ENCODE measurements around the gene CSTF2T.
"Not testable (repeated sequence)": the region's sequence is repeated elsewhere in the genome, so short reads cannot be mapped to it uniquely, and the experiment has no call there.

The CSTF2T gene

GRCh38 chr10:51689536-51689935, 9.9 kb downstream of the CSTF2T start:
- H3K27me3 ChIP-seq (ENCODE audit: control insufficient read depth, insufficient read depth, low read length): no peaks in the 10 kb centered on the region
- H3K9ac ChIP-seq (ENCODE audit: low read length): no peak overlapping the region
- H3K4me1 ChIP-seq (ENCODE audit: control insufficient read depth, insufficient read depth, low read length): no peaks in the 10 kb centered on the region
- H3K36me3 ChIP-seq (ENCODE audit: control insufficient read depth, insufficient read depth, low read length): no peaks in the 10 kb centered on the region
- no peaks in the 10 kb centered on the region for H3K9me3 ChIP-seq (ENCODE audit: control insufficient read depth, low read length)
- H3K4me3 ChIP-seq (ENCODE audit: low read length): no peak overlapping the region

- H3K4me3 ChIP-seq (ENCODE audit: low read length); H3K36me3 ChIP-seq (ENCODE audit: control insufficient read depth, insufficient read depth, low read length); H3K9me3 ChIP-seq (ENCODE audit: control insufficient read depth, low read length); H3K4me1 ChIP-seq (ENCODE audit: control insufficient read depth, insufficient read depth, low read length); H3K9ac ChIP-seq (ENCODE audit: low read length); H3K27me3 ChIP-seq (ENCODE audit: control insufficient read depth, insufficient read depth, low read length): not testable (repeated sequence)
These were observed 10.6 kb downstream of the CSTF2T start for GRCh38 chr10:51688826-51689225.

- Histone ChIP-seq H3K9me3 (ENCODE audit: control insufficient read depth, low read length) (no peaks in the 10 kb centered on the region), H3K4me3 (ENCODE audit: low read length) (no peak overlapping the region), H3K9ac (ENCODE audit: low read length) (no peak overlapping the region), H3K36me3 (ENCODE audit: control insufficient read depth, insufficient read depth, low read length) (no peaks in the 10 kb centered on the region), H3K4me1 (ENCODE audit: control insufficient read depth, insufficient read depth, low read length) (peaks cover 9% of the 10 kb centered on the region), H3K27me3 (ENCODE audit: control insufficient read depth, insufficient read depth, low read length) (no peaks in the 10 kb centered on the region)
These were observed 12.1 kb downstream of the CSTF2T start for GRCh38 chr10:51687296-51687695.

- no peaks in the 10 kb centered on the region for H3K27me3 ChIP-seq (ENCODE audit: control insufficient read depth, insufficient read depth, low read length)
These were observed 13.6 kb downstream of the CSTF2T start for GRCh38 chr10:51685768-51686167.

GRCh38 chr10:51683031-51683691, 16.2 kb downstream of the CSTF2T start:
- Histone ChIP-seq H3K9me3 (ENCODE audit: control insufficient read depth, low read length) (no peaks in the 10 kb centered on the region), H3K27me3 (ENCODE audit: control insufficient read depth, insufficient read depth, low read length) (no peaks in the 10 kb centered on the region), H3K36me3 (ENCODE audit: control insufficient read depth, insufficient read depth, low read length) (no peaks in the 10 kb centered on the region), H3K4me3 (ENCODE audit: low read length) (no peak overlapping the region), H3K9ac (ENCODE audit: low read length) (no peak overlapping the region), H3K4me1 (ENCODE audit: control insufficient read depth, insufficient read depth, low read length) (peaks cover 18% of the 10 kb centered on the region)

More at GRCh38 chr10:51685768-51686167, 13.6 kb downstream of the CSTF2T start:
- Histone ChIP-seq H3K9ac (ENCODE audit: low read length) (no peak overlapping the region), H3K4me3 (ENCODE audit: low read length) (no peak overlapping the region), H3K4me1 (ENCODE audit: control insufficient read depth, insufficient read depth, low read length) (peaks cover 14% of the 10 kb centered on the region), H3K9me3 (ENCODE audit: control insufficient read depth, low read length) (no peaks in the 10 kb centered on the region), H3K36me3 (ENCODE audit: control insufficient read depth, insufficient read depth, low read length) (no peaks in the 10 kb centered on the region)

- no peaks in the 10 kb centered on the region for H3K36me3 ChIP-seq (ENCODE audit: control insufficient read depth, insufficient read depth, low read length)
- H3K4me3 ChIP-seq (ENCODE audit: low read length): no peak overlapping the region
- no peak overlapping the region for H3K9ac ChIP-seq (ENCODE audit: low read length)
- H3K27me3 ChIP-seq (ENCODE audit: control insufficient read depth, insufficient read depth, low read length): no peaks in the 10 kb centered on the region
- no peaks in the 10 kb centered on the region for H3K9me3 ChIP-seq (ENCODE audit: control insufficient read depth, low read length)
- peaks cover 18% of the 10 kb centered on the region for H3K4me1 ChIP-seq (ENCODE audit: control insufficient read depth, insufficient read depth, low read length)
These were observed 19.6 kb downstream of the CSTF2T start for GRCh38 chr10:51679841-51680240.

- Histone ChIP-seq H3K27me3 (ENCODE audit: control insufficient read depth, insufficient read depth, low read length) (no peaks in the 10 kb centered on the region), H3K9me3 (ENCODE audit: control insufficient read depth, low read length) (no peaks in the 10 kb centered on the region), H3K9ac (ENCODE audit: low read length) (no peak overlapping the region), H3K4me1 (ENCODE audit: control insufficient read depth, insufficient read depth, low read length) (no peaks in the 10 kb centered on the region), H3K4me3 (ENCODE audit: low read length) (no peak overlapping the region), H3K36me3 (ENCODE audit: control insufficient read depth, insufficient read depth, low read length) (no peaks in the 10 kb centered on the region)
These were observed 24.3 kb downstream of the CSTF2T start for GRCh38 chr10:51675088-51675487.

- H3K36me3 ChIP-seq (ENCODE audit: control insufficient read depth, insufficient read depth, low read length): no peaks in the 10 kb centered on the region
- H3K4me1 ChIP-seq (ENCODE audit: control insufficient read depth, insufficient read depth, low read length): no peaks in the 10 kb centered on the region
- no peak overlapping the region for H3K9ac ChIP-seq (ENCODE audit: low read length)
- H3K4me3 ChIP-seq (ENCODE audit: low read length): no peak overlapping the region
- no peaks in the 10 kb centered on the region for H3K27me3 ChIP-seq (ENCODE audit: control insufficient read depth, insufficient read depth, low read length)
- H3K9me3 ChIP-seq (ENCODE audit: control insufficient read depth, low read length): no peaks in the 10 kb centered on the region
These were observed 27.3 kb downstream of the CSTF2T start for GRCh38 chr10:51672039-51672535.

GRCh38 chr10:51669041-51669440, 30.4 kb downstream of the CSTF2T start:
- no peaks in the 10 kb centered on the region for H3K9me3 ChIP-seq (ENCODE audit: control insufficient read depth, low read length)
- no peaks in the 10 kb centered on the region for H3K27me3 ChIP-seq (ENCODE audit: control insufficient read depth, insufficient read depth, low read length)
- H3K9ac ChIP-seq (ENCODE audit: low read length): no peak overlapping the region
- H3K4me1 ChIP-seq (ENCODE audit: control insufficient read depth, insufficient read depth, low read length): no peaks in the 10 kb centered on the region
- no peaks in the 10 kb centered on the region for H3K36me3 ChIP-seq (ENCODE audit: control insufficient read depth, insufficient read depth, low read length)
- H3K4me3 ChIP-seq (ENCODE audit: low read length): no peak overlapping the region

- Histone ChIP-seq H3K36me3 (ENCODE audit: control insufficient read depth, insufficient read depth, low read length) (no peaks in the 10 kb centered on the region), H3K9ac (ENCODE audit: low read length) (no peak overlapping the region), H3K27me3 (ENCODE audit: control insufficient read depth, insufficient read depth, low read length) (no peaks in the 10 kb centered on the region), H3K4me3 (ENCODE audit: low read length) (no peak overlapping the region), H3K4me1 (ENCODE audit: control insufficient read depth, insufficient read depth, low read length) (no peaks in the 10 kb centered on the region), H3K9me3 (ENCODE audit: control insufficient read depth, low read length) (no peaks in the 10 kb centered on the region)
These were observed 31.1 kb downstream of the CSTF2T start for GRCh38 chr10:51668336-51668689.

GRCh38 chr10:51667678-51668335, 31.6 kb downstream of the CSTF2T start:
- Histone ChIP-seq H3K9ac (ENCODE audit: low read length) (no peak overlapping the region), H3K9me3 (ENCODE audit: control insufficient read depth, low read length) (no peaks in the 10 kb centered on the region), H3K36me3 (ENCODE audit: control insufficient read depth, insufficient read depth, low read length) (no peaks in the 10 kb centered on the region), H3K27me3 (ENCODE audit: control insufficient read depth, insufficient read depth, low read length) (no peaks in the 10 kb centered on the region), H3K4me3 (ENCODE audit: low read length) (no peak overlapping the region), H3K4me1 (ENCODE audit: control insufficient read depth, insufficient read depth, low read length) (no peaks in the 10 kb centered on the region)

GRCh38 chr10:51666456-51666855, 32.9 kb downstream of the CSTF2T start:
- no peak overlapping the region for H3K4me3 ChIP-seq (ENCODE audit: low read length)
- H3K27me3 ChIP-seq (ENCODE audit: control insufficient read depth, insufficient read depth, low read length): no peaks in the 10 kb centered on the region
- H3K9ac ChIP-seq (ENCODE audit: low read length): no peak overlapping the region
- no peaks in the 10 kb centered on the region for H3K4me1 ChIP-seq (ENCODE audit: control insufficient read depth, insufficient read depth, low read length)
- H3K9me3 ChIP-seq (ENCODE audit: control insufficient read depth, low read length): no peaks in the 10 kb centered on the region
- no peaks in the 10 kb centered on the region for H3K36me3 ChIP-seq (ENCODE audit: control insufficient read depth, insufficient read depth, low read length)
